ENCODE measurements around the gene SON.

The SON gene

DNA sequence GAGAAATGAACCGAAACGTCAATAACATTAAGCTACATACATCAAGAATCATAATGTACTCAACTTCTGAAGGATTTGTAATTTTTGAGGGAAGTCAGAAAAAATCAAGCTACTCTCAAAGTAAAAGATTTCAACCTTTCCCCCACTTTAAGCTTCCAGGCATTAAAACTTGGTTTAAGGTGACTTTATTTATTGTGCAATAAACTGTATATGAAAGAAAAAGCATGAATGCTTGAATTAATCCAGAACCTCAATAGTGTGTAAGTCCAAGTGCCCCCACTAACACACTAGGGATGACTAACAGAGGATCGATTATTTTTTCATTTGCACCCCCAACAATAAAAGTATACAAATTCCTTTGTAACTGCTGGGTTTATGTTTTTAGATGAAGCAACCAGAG is 11.8 kb upstream of the SON start:
- H3K4me3 ChIP-seq (ENCODE audit: low read depth, low read length), result no peak overlapping the region
- TF ChIP-seq, protein P1, sequence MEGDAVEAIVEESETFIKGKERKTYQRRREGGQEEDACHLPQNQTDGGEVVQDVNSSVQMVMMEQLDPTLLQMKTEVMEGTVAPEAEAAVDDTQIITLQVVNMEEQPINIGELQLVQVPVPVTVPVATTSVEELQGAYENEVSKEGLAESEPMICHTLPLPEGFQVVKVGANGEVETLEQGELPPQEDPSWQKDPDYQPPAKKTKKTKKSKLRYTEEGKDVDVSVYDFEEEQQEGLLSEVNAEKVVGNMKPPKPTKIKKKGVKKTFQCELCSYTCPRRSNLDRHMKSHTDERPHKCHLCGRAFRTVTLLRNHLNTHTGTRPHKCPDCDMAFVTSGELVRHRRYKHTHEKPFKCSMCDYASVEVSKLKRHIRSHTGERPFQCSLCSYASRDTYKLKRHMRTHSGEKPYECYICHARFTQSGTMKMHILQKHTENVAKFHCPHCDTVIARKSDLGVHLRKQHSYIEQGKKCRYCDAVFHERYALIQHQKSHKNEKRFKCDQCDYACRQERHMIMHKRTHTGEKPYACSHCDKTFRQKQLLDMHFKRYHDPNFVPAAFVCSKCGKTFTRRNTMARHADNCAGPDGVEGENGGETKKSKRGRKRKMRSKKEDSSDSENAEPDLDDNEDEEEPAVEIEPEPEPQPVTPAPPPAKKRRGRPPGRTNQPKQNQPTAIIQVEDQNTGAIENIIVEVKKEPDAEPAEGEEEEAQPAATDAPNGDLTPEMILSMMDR (IDR thresholded peaks at IDR 0.05; ENCODE audit: insufficient read depth, low read depth, low read length, missing control alignments), result no peak
- no peak for DNase-seq (ENCODE audit: low read depth)

DNA sequence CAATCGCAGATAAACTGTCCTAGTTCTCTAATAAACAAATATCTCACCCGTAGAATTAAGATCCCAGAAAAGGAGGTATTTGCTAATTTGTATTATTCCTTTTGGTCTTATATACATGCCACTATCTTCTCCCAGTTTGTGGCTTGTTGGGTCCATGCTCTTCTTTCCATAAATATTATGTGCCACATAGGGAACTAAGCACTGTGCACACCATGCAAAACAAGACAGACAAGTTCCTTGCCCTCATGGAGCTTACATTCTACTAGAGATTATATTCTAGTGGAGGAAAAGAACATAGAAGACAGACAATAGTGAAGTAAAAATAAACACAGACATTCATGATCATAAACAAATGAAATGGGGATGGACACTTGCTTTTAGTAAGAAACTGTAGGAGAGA is 5.6 kb upstream of the SON start:
- H3K4me3 ChIP-seq (ENCODE audit: low read depth, low read length), result no peak overlapping the region
- no peak for DNase-seq (ENCODE audit: low read depth)
- TF ChIP-seq, protein P1 (IDR thresholded peaks at IDR 0.05; ENCODE audit: insufficient read depth, low read depth, low read length, missing control alignments), result no peak

DNA sequence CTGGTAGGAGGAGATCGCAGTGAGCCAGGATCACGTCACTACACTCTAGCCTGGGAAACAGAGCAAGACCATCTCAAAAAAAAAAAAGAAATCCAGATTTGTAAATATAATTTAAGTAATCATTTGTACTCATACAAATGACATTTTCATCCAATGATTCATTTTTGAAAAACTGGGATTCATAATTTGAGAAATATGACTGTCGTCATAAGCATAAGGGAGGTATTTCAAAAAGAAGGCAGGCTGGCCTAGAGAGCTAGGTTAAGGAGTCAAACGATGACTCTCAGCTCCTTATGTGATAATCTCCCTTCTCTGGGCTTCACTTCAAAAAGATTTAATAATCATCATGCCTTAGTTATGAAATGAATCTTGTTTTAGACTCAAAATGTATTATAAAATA is 3.2 kb upstream of the SON start:
- TF ChIP-seq, protein P1 (IDR thresholded peaks at IDR 0.05; ENCODE audit: insufficient read depth, low read depth, low read length, missing control alignments), result no peak
- H3K4me3 ChIP-seq (ENCODE audit: low read depth, low read length), result no peak overlapping the region
- DNase-seq (ENCODE audit: low read depth), result no peak

DNA sequence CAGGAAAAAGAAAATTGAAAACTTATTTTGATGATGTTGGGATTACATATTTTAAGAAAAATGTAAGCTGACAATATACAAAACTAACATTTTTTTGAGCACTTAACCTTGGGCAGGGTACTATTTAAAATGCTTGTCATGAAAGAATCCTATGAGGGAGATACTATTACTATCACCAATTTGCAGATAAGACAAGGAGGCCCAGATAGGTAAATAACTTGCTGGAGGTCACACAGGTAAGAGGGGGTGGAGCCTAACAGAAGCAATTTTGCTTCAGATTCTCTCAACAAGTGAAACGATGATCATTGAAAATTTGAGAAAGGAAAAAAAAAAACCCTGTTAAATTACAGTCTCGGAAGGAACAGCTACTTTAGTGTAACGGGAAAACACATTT is 2.1 kb upstream of the SON start:
- TF ChIP-seq, protein P1 (IDR thresholded peaks at IDR 0.05; ENCODE audit: insufficient read depth, low read depth, low read length, missing control alignments), result no peak
- peak overlapping the region; percentile 64 for H3K4me3 ChIP-seq (ENCODE audit: low read depth, low read length)
- DNase-seq (ENCODE audit: low read depth), result no peak

DNA sequence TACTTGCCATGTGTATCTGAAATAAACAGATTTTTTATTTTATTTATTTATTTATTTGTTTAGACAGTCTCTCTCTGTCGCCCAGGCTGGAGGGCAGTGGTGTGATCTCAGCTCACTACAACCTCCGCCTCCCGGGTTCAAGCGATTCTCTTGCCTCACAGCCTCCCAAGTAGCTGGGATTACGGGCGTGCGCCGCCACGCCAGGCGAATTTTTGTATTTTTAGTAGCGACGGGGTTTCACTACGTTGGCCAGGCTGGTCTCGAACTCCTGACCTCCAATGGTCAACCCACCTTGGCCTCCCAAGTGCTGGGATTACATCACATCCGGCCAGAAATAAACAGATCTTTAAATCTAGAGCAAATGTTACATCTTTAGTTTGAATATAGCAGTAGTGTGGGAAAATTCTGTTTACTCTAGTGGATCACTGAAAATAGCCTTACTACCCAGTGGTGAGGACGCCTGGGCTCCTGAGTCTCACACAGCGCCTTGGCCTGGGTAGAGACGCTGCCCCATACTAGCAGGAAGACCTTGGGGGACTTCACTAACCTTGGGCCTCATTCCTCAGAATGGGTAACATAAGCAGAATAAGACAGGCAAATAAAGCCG is 1.6 kb upstream of the SON start:
- TF ChIP-seq, protein P1 (IDR thresholded peaks at IDR 0.05; ENCODE audit: insufficient read depth, low read depth, low read length, missing control alignments), result no peak
- peak overlapping the region; percentile 64 for H3K4me3 ChIP-seq (ENCODE audit: low read depth, low read length)
- peak; percentile 59 for DNase-seq (ENCODE audit: low read depth)

DNA sequence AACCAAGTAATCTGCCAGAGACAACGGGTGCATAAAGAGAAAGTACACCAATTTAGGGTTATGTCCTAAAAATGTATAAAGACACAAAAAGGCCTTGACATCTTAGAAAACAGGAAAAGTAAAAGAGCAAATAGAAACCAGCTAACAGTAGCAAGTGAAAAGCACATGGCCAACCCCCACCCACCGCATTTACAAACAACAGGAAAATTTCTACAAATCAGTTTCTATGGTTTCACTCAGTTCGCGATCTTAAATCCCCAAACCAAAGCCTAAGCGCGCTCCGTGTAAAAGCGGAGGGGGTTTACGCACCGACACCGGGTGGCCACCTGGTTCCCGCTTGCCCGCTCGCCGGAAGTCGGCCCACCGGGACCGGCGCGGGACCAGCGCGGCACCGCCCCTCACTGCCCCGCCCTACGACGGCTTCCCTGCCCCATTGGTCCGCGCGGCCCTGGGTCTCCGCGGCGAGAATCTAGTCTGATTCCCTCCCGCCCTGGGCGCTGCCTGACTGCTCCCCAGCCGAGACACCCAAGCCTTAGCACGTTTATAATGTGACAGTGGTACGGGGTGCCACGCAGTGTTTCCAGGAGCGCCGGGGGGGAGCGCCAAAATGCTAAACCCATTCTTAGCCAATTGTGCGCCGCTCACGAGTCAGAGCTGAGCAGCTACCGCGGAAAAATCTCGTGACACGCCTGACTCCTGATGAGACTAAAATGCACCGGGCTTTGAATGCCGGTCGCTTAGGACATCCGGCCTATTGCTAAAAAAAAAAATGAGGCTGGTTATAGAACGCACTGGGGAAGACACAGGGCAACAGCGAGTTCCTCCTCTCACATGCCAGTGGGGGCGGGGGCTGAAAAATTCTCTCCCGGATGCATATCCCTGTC is 840 bp upstream of the SON start, which contains the start of gene GART:
GART (minus strand) TSS at position 362 of the 884 bp plus-strand sequence. CDS start 2,802 bp downstream, outside the sequence.
- TF ChIP-seq, protein P1 (IDR thresholded peaks at IDR 0.05; ENCODE audit: insufficient read depth, low read depth, low read length, missing control alignments), result no peak
- peak within 1 kb of the TSS; percentile 86 for H3K4me3 ChIP-seq (ENCODE audit: low read depth, low read length)
- peak; percentile 92 for DNase-seq (ENCODE audit: low read depth)

All from GM12865 (cell line).